Loucy (cell line): ENCODE measurements around the gene ETFBKMT.

Source experiments
- CTCF ChIP-seq: fragments of 200-600 bp; sonication (generic); conservative IDR thresholded peaks from 2 replicates; pipeline ENCODE4 v1.5.1; 2014; ENCODE audit warnings: mild to moderate bottlenecking, antibody characterized with exemption, low read length
- EZH2phosphoT487 ChIP-seq: fragments of 200-600 bp; IDR thresholded peaks from 2 replicates; pipeline ENCODE4 v1.6.1; 2018; ENCODE audit warnings: antibody characterized with exemption, mild to moderate bottlenecking, moderate library complexity, borderline replicate concordance

- TF ChIP-seq CTCF (no peak), EZH2phosphoT487 (no peak)
These were observed 53.4 kb downstream of the ETFBKMT start for GRCh38 chr12:31712877-31713276.
